Mesothelial cell of epicardium (in vitro differentiated cells): Measurements from ENCODE around the gene ALG8. TPM values are rescaled to one million over a fixed set of nuclear protein-coding genes. Genes with fewer than 3 reads are reported as not detected.

Experiments
- DNase-seq, 2 experiments: peaks; one replicate each; pipeline ENCODE4 v3.0.0; 2021; ENCODE audit warnings: low spot score in 2 of 2; ENCODE audit not compliant: unreplicated experiment in 2 of 2
- H3K27ac Mint-ChIP-seq: 2 replicates; pipeline ENCODE4 v1.8.0; 2021; ENCODE audit warnings: mixed read lengths
- H3K27me3 Mint-ChIP-seq: 2 replicates; pipeline ENCODE4 v1.8.0; 2021; ENCODE audit warnings: low read depth, mixed read lengths
- H3K36me3 Mint-ChIP-seq: 2 replicates; pipeline ENCODE4 v1.8.0; 2021; ENCODE audit warnings: mixed read lengths
- H3K4me1 Mint-ChIP-seq: 2 replicates; pipeline ENCODE4 v1.8.0; 2021; ENCODE audit warnings: mixed read lengths
- H3K4me3 Mint-ChIP-seq: 2 replicates; pipeline ENCODE4 v1.8.0; 2021; ENCODE audit warnings: mild to moderate bottlenecking, moderate library complexity, mixed read lengths
- H3K9me3 Mint-ChIP-seq: 2 replicates; pipeline ENCODE4 v1.8.0; 2021; ENCODE audit warnings: mixed read lengths
- CTCF ChIP-seq: fragments of 200-600 bp; sonication (generic); IDR thresholded peaks from one replicate; pipeline ENCODE4 v1.5.0; 2021; ENCODE audit warnings: antibody characterized with exemption; ENCODE audit not compliant: unreplicated experiment
- total RNA-seq: library from RNA; stranded (reverse); gene quantifications from 3 replicates; pipeline ENCODE4 v1.2.1, GENCODE V29; 2021

The ALG8 gene
- total RNA-seq, 1 donor from 2014 or later = 63.0 TPM

- no peaks in the 10 kb centered on the region for H3K9me3 Mint-ChIP-seq
- H3K36me3 Mint-ChIP-seq = peaks cover 11% of the 10 kb centered on the region
- H3K4me3 Mint-ChIP-seq = no peak overlapping the region
- DNase-seq = no peak
- H3K27me3 Mint-ChIP-seq = no peaks in the 10 kb centered on the region
- peaks cover 9% of the 10 kb centered on the region for H3K4me1 Mint-ChIP-seq
- peak overlapping the region; percentile 23 for H3K27ac Mint-ChIP-seq
- no peak for TF ChIP-seq CTCF
Observed at GRCh38 chr11:78156127-78156844, 16.9 kb upstream of the ALG8 start.

DNA sequence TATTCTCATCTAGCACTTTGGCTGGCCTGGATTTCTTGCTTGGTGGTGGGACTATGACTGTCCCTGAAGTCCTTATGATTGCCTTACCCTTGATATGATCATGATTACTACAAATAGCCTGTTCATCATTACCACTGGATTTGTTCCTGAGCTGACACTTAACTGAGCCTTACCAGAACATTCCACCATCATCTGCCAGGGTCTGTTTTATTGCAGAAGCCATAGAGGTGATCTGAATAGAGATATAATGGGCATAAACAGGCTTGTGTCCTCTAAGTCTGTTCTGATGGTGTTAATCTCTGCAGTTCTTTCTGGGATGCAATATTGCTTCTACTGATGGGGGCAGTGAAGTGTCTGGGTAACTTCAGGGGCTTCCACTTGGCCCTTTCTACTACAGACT, 12.4 kb upstream of the ALG8 start:
- Mint-ChIP-seq H3K9me3 (no peaks in the 10 kb centered on the region), H3K27me3 (no peaks in the 10 kb centered on the region), H3K4me3 (no peak overlapping the region), H3K27ac (no peak overlapping the region), H3K4me1 (peaks cover 8% of the 10 kb centered on the region), H3K36me3 (peaks cover 15% of the 10 kb centered on the region)
- TF ChIP-seq CTCF = no peak
- no peak for DNase-seq

GRCh38 chr11:78150754-78151153, 11.3 kb upstream of the ALG8 start:
- Mint-ChIP-seq H3K27ac (no peak overlapping the region), H3K4me3 (no peak overlapping the region), H3K4me1 (no peaks in the 10 kb centered on the region), H3K9me3 (no peaks in the 10 kb centered on the region), H3K36me3 (peaks cover 16% of the 10 kb centered on the region), H3K27me3 (no peaks in the 10 kb centered on the region)
- no peak for TF ChIP-seq CTCF
- DNase-seq = no peak

- no peaks in the 10 kb centered on the region for H3K9me3 Mint-ChIP-seq
- H3K36me3 Mint-ChIP-seq = peaks cover 17% of the 10 kb centered on the region
- H3K27ac Mint-ChIP-seq = no peak overlapping the region
- H3K4me1 Mint-ChIP-seq = no peaks in the 10 kb centered on the region
- TF ChIP-seq CTCF = no peak
- no peak overlapping the region for H3K4me3 Mint-ChIP-seq
- no peaks in the 10 kb centered on the region for H3K27me3 Mint-ChIP-seq
- no peak for DNase-seq
Observed at GRCh38 chr11:78150346-78150745, 10.9 kb upstream of the ALG8 start.

GRCh38 chr11:78149646-78150045, 10.2 kb upstream of the ALG8 start:
- TF ChIP-seq CTCF = no peak

More at GRCh38 chr11:78149646-78150045, 10.2 kb upstream of the ALG8 start:
- Mint-ChIP-seq H3K27me3 (no peaks in the 10 kb centered on the region), H3K36me3 (peaks cover 17% of the 10 kb centered on the region), H3K9me3 (no peaks in the 10 kb centered on the region), H3K4me3 (no peak overlapping the region), H3K27ac (no peak overlapping the region), H3K4me1 (no peaks in the 10 kb centered on the region)
- no peak for DNase-seq
